HEK293T (cell line): ENCODE results near the gene CEBPB.
"Not testable (repeated sequence)": the region's sequence is repeated elsewhere in the genome, so short reads cannot be mapped to it uniquely, and the experiment has no call there.

ENCODE experiments used
- FOXK2 ChIP-seq: fragments of 450-650 bp; IDR thresholded peaks from 2 replicates; pipeline ENCODE4 v1.6.1; 2016; ENCODE audit warnings: mild to moderate bottlenecking
- SP1 ChIP-seq: fragments of 450-650 bp; IDR thresholded peaks from 2 replicates; pipeline ENCODE4 v1.6.1; 2017

GRCh38 chr20:50178672-50179071 is 12.0 kb upstream of the CEBPB start:
- TF ChIP-seq FOXK2, SP1: not testable (repeated sequence)
